H9 (cell line): ENCODE data around the gene ASPG. TPM values are rescaled to one million over a fixed set of nuclear protein-coding genes. Genes with fewer than 3 reads are reported as not detected.

Experiments used
- DNase-seq: peaks from one replicate; pipeline ENCODE4 v3.0.0-alpha.2; 2017
- H2AFZ ChIP-seq: one replicate; pipeline ENCODE4 v1.6.1; 2013; ENCODE audit warnings: mild to moderate bottlenecking, low read length, control low read depth, moderate library complexity
- H2AK5ac ChIP-seq: 2 replicates; pipeline ENCODE4 v1.6.1; 2013; ENCODE audit warnings: low read length, control low read depth, mixed read lengths; ENCODE audit not compliant: insufficient read length
- H2BK120ac ChIP-seq: one replicate; pipeline ENCODE4 v1.6.1; 2013; ENCODE audit warnings: low read depth, mild to moderate bottlenecking, low read length, control low read depth, inconsistent platforms; ENCODE audit not compliant: poor library complexity, severe bottlenecking
- H2BK12ac ChIP-seq: 2 replicates; pipeline ENCODE4 v1.6.1; 2013; ENCODE audit warnings: low read length, control low read depth, mixed read lengths, low read depth; ENCODE audit not compliant: insufficient read length
- H2BK15ac ChIP-seq: 2 replicates; pipeline ENCODE4 v1.6.1; 2013; ENCODE audit warnings: low read depth, low read length, control low read depth
- H2BK20ac ChIP-seq: one replicate; pipeline ENCODE4 v1.6.1; 2013; ENCODE audit warnings: low read depth, mild to moderate bottlenecking, low read length, control low read depth, inconsistent platforms; ENCODE audit not compliant: poor library complexity, severe bottlenecking
- H2BK5ac ChIP-seq: 2 replicates; pipeline ENCODE4 v1.6.1; 2013; ENCODE audit warnings: low read length, control low read depth, mixed read lengths; ENCODE audit not compliant: insufficient read length
- H3K14ac ChIP-seq: 2 replicates; pipeline ENCODE4 v1.6.1; 2013; ENCODE audit warnings: low read length, control low read depth; ENCODE audit not compliant: insufficient read depth
- H3K18ac ChIP-seq: 2 replicates; pipeline ENCODE4 v1.6.1; 2013; ENCODE audit warnings: low read depth, mild to moderate bottlenecking, mixed read lengths, low read length, control low read depth; ENCODE audit not compliant: insufficient read length
- H3K23ac ChIP-seq: 2 replicates; pipeline ENCODE4 v1.6.1; 2013; ENCODE audit warnings: low read length, control low read depth, mixed read lengths, low read depth; ENCODE audit not compliant: insufficient read length
- H3K23me2 ChIP-seq: 2 replicates; pipeline ENCODE4 v1.6.1; 2013; ENCODE audit warnings: low read depth, mild to moderate bottlenecking, mixed read lengths, low read length, control low read depth; ENCODE audit not compliant: insufficient read length, poor library complexity, severe bottlenecking
- H3K27ac ChIP-seq: 2 replicates; pipeline ENCODE4 v1.5.1; 2013; ENCODE audit warnings: low read length, control low read depth, mixed read lengths, low read depth; ENCODE audit not compliant: insufficient read length
- H3K27me3 ChIP-seq: 2 replicates; pipeline ENCODE4 v1.6.1; 2013; ENCODE audit warnings: low read length, control low read depth, inconsistent platforms; ENCODE audit not compliant: insufficient read depth
- H3K4ac ChIP-seq: 2 replicates; pipeline ENCODE4 v1.6.1; 2013; ENCODE audit warnings: low read depth, mild to moderate bottlenecking, control low read depth, inconsistent platforms, low read length, moderate library complexity
- H3K4me1 ChIP-seq: 2 replicates; pipeline ENCODE4 v1.6.1; 2013; ENCODE audit warnings: low read length, control low read depth, inconsistent platforms; ENCODE audit not compliant: insufficient read depth
- H3K4me2 ChIP-seq: 2 replicates; pipeline ENCODE4 v1.6.1; 2013; ENCODE audit warnings: low read length, control low read depth, mixed read lengths; ENCODE audit not compliant: insufficient read length, insufficient read depth
- H3K56ac ChIP-seq: 2 replicates; pipeline ENCODE4 v1.6.1; 2013; ENCODE audit warnings: low read depth, mild to moderate bottlenecking, mixed read lengths, low read length, control low read depth; ENCODE audit not compliant: insufficient read length
- H3K79me1 ChIP-seq: 2 replicates; pipeline ENCODE4 v1.6.1; 2013; ENCODE audit warnings: low read depth, mild to moderate bottlenecking, moderate library complexity, low read length, control low read depth, inconsistent platforms; ENCODE audit not compliant: insufficient read depth, poor library complexity, severe bottlenecking
- H3K79me2 ChIP-seq: 2 replicates; pipeline ENCODE4 v1.6.1; 2013; ENCODE audit warnings: low read length, control low read depth, inconsistent platforms; ENCODE audit not compliant: insufficient read depth
- H3K9ac ChIP-seq: 2 replicates; pipeline ENCODE4 v1.6.1; 2013; ENCODE audit warnings: low read length, control low read depth, mixed read lengths; ENCODE audit not compliant: insufficient read length; ENCODE audit errors: extremely low read depth
- H3K9me3 ChIP-seq: one replicate; pipeline ENCODE4 v1.6.1; 2013; ENCODE audit warnings: low read depth, low read length, inconsistent platforms; ENCODE audit not compliant: control insufficient read depth
- H3T11ph ChIP-seq: one replicate; pipeline ENCODE4 v1.6.1; 2013; ENCODE audit warnings: mild to moderate bottlenecking, low read length, control low read depth, inconsistent platforms
- H4K20me1 ChIP-seq: one replicate; pipeline ENCODE4 v1.6.1; 2013; ENCODE audit not compliant: control insufficient read depth, insufficient read length, insufficient read depth
- H4K5ac ChIP-seq: 2 replicates; pipeline ENCODE4 v1.6.1; 2013; ENCODE audit warnings: low read depth, mild to moderate bottlenecking, mixed read lengths, low read length, control low read depth; ENCODE audit not compliant: insufficient read length
- H4K8ac ChIP-seq: replicated peaks from 2 replicates; pipeline ENCODE4 v1.6.1; 2013; ENCODE audit warnings: low read length, control low read depth, mixed read lengths, low read depth; ENCODE audit not compliant: insufficient read length
- H4K91ac ChIP-seq: 2 replicates; pipeline ENCODE4 v1.6.1; 2013; ENCODE audit warnings: low read depth, mild to moderate bottlenecking, moderate library complexity, mixed read lengths, low read length, control low read depth; ENCODE audit not compliant: insufficient read length
- H3K27ac Mint-ChIP-seq, 3 experiments: 2 replicates in 2 of 3; 3 replicates in 1 of 3; pipeline ENCODE4 v1.8.0; 2020 to 2021; ENCODE audit warnings: mixed read lengths in 3 of 3, mild to moderate bottlenecking in 1 of 3, moderate library complexity in 1 of 3
- H3K27me3 Mint-ChIP-seq: 2 replicates; pipeline ENCODE4 v1.8.0; 2021; ENCODE audit warnings: low read depth, mild to moderate bottlenecking, moderate library complexity, mixed read lengths
- H3K36me3 Mint-ChIP-seq, 3 experiments: 2 replicates in 2 of 3; 3 replicates in 1 of 3; pipeline ENCODE4 v1.8.0; 2020 to 2021; ENCODE audit warnings: low read depth in 3 of 3, mixed read lengths in 3 of 3; ENCODE audit not compliant: insufficient read depth in 1 of 3
- H3K4me1 Mint-ChIP-seq, 2 experiments: 2 replicates each; pipeline ENCODE4 v1.8.0; 2020; ENCODE audit warnings: mixed read lengths in 2 of 2
- H3K4me3 Mint-ChIP-seq, 2 experiments: 2 replicates in 1 of 2; 3 replicates in 1 of 2; pipeline ENCODE4 v1.8.0; 2020 to 2021; ENCODE audit warnings: mild to moderate bottlenecking in 2 of 2, mixed read lengths in 2 of 2, moderate library complexity in 1 of 2
- H3K9me3 Mint-ChIP-seq, 2 experiments: 2 replicates in 1 of 2; 3 replicates in 1 of 2; pipeline ENCODE4 v1.8.0; 2020; ENCODE audit warnings: mild to moderate bottlenecking in 2 of 2, mixed read lengths in 2 of 2, moderate library complexity in 1 of 2
- CTCF ChIP-seq: fragments of 200-600 bp; sonication (generic); conservative IDR thresholded peaks from 3 replicates; pipeline ENCODE4 v1.8.0; 2021; ENCODE audit warnings: antibody characterized with exemption, mild to moderate bottlenecking
- WGBS: extraction: QIAGEN DNeasy Blood & Tissue Kit; methylation state at CpG from one replicate; pipeline ENCODE4 v1.1.7; 2013; ENCODE audit warnings: missing lambda C conversion rate, low lambda C conversion rate, mixed read lengths; ENCODE audit not compliant: insufficient read length; ENCODE audit errors: extremely low coverage; 5-methylcytosine and 5-hydroxymethylcytosine counted together
- total RNA-seq: library from RNA; stranded (reverse); gene quantifications from 2 replicates; pipeline ENCODE4 v1.2.1, GENCODE V29; 2021

The ASPG gene
- total RNA-seq, 1 experiment from 2014 or later: 0.33 TPM

- Histone ChIP-seq H3K14ac (no peak overlapping the region), H3K23ac (no peak overlapping the region), H3K56ac (no peak overlapping the region), H3K79me2 (peaks cover 14% of the 10 kb centered on the region; the same call in 1 of the 2 replicates), H2BK120ac (no peak overlapping the region), H3K27ac (no peak overlapping the region), H4K5ac (no peak overlapping the region), H3K4me2 (peak overlapping the region; percentile 45), H3K18ac (no peak overlapping the region), H2BK5ac (no peak overlapping the region), H2BK15ac (no peak overlapping the region), H2BK20ac (no peak overlapping the region), H4K91ac (no peak overlapping the region), H3T11ph (no peak overlapping the region), H4K20me1 (peaks cover 2% of the 10 kb centered on the region), H4K8ac (no peak overlapping the region), H3K4me1 (no peaks in the 10 kb centered on the region; the same call in 1 of the 2 replicates), H3K27me3 (peaks cover 19% of the 10 kb centered on the region), H2BK12ac (no peak overlapping the region), H3K9me3 (no peaks in the 10 kb centered on the region), H3K9ac (no peak overlapping the region), H3K23me2 (peaks cover 24% of the 10 kb centered on the region), H2AK5ac (no peak overlapping the region), H3K79me1 (no peaks in the 10 kb centered on the region), H2AFZ (no peak overlapping the region), H3K4ac (no peak overlapping the region)
- H3K27ac Mint-ChIP-seq: no peak overlapping the region
- no CpG with 5 or more reads among the region's 6 CpGs for WGBS
- peaks cover 20% of the 10 kb centered on the region for H3K27me3 Mint-ChIP-seq
- H3K4me3 Mint-ChIP-seq: peak overlapping the region; percentile 68 to 79
- no peaks in the 10 kb centered on the region for H3K9me3 Mint-ChIP-seq
- no peak for DNase-seq
- no peak for TF ChIP-seq CTCF
- peaks cover 22 to 30% of the 10 kb centered on the region in 2 experiments for H3K4me1 Mint-ChIP-seq
- H3K36me3 Mint-ChIP-seq: peaks cover 2 to 13% (median 10%) of the 10 kb centered on the region in 3 experiments; a peak in 6 of 7 replicates
These were observed 54.6 kb downstream of the ASPG start for GRCh38 chr14:104140213-104140462.
